K562 (cell line): ENCODE measurements around the gene VAMP4. TPM values are rescaled to one million over a fixed set of nuclear protein-coding genes. Genes with fewer than 3 reads are reported as not detected.

Experiments used
- CREB1 ChIP-seq, 2 experiments: sonication (generic) in 1 of 2; formaldehyde crosslinking in 1 of 2; IDR thresholded peaks; 2 replicates each; pipeline versions ENCODE4 v1.6.1 to v1.8.0; 2012 to 2022; ENCODE audit warnings: inconsistent platforms in 1 of 2, mild to moderate bottlenecking in 1 of 2, missing genetic modification reagents in 1 of 2, moderate library complexity in 1 of 2
- DDX20 ChIP-seq: fragments of 450-650 bp; IDR thresholded peaks from 2 replicates; pipeline ENCODE4 v1.6.1; 2016; ENCODE audit warnings: missing genetic modification characterization, low read depth, mild to moderate bottlenecking, missing compliant biosample characterization, moderate library complexity
- E2F1 ChIP-seq: sonication (generic); formaldehyde crosslinking; IDR thresholded peaks from 2 replicates; pipeline ENCODE4 v1.8.1; 2023; ENCODE audit warnings: mild to moderate bottlenecking, missing genetic modification reagents, moderate library complexity
- ETV5 ChIP-seq: sonication (generic); formaldehyde crosslinking; IDR thresholded peaks from 2 replicates; pipeline ENCODE4 v1.4.0; 2020; ENCODE audit warnings: low read depth, mild to moderate bottlenecking, missing genetic modification reagents
- GABPB1 ChIP-seq: sonication (generic); formaldehyde crosslinking; IDR thresholded peaks from 2 replicates; pipeline ENCODE4 v1.8.0; 2022; ENCODE audit warnings: mild to moderate bottlenecking, missing genetic modification reagents
- KDM4B ChIP-seq, 2 experiments: fragments of 450-650 bp in 1 of 2; sonication (generic) in 1 of 2; IDR thresholded peaks; 2 replicates each; pipeline ENCODE4 v1.6.1; 2016 to 2017; ENCODE audit warnings: borderline replicate concordance in 2 of 2, antibody characterized with exemption in 1 of 2, low read depth in 1 of 2, mild to moderate bottlenecking in 1 of 2
- NFE2 ChIP-seq: IDR thresholded peaks from 2 replicates; pipeline ENCODE4 v1.6.1; 2014; ENCODE audit warnings: antibody characterized with exemption, low read depth
- PHF8 ChIP-seq: fragments of 200-600 bp; sonication (generic); IDR thresholded peaks from 2 replicates; pipeline ENCODE4 v1.6.1; 2012; ENCODE audit warnings: mixed run types, mild to moderate bottlenecking, inconsistent platforms, low read length, moderate library complexity, borderline replicate concordance
- PHTF2 ChIP-seq: fragments of 250-450 bp; sonication (Bioruptor Pico); IDR thresholded peaks from 2 replicates; pipeline ENCODE4 v1.5.0; 2021; ENCODE audit warnings: mild to moderate bottlenecking
- SRSF9 ChIP-seq: fragments of 200-400 bp; formaldehyde crosslinking; IDR thresholded peaks from 2 replicates; pipeline ENCODE4 v1.6.1; 2017; ENCODE audit warnings: low read depth, low read length, borderline replicate concordance
- TOE1 ChIP-seq, 2 experiments: fragments of 450-650 bp in 1 of 2; sonication (generic) in 1 of 2; formaldehyde crosslinking in 1 of 2; IDR thresholded peaks; 2 replicates each; pipeline versions ENCODE4 v1.7.1 to v1.8.0; 2016 to 2022; ENCODE audit warnings: borderline replicate concordance in 2 of 2, mild to moderate bottlenecking in 2 of 2, antibody characterized with exemption in 1 of 2, inconsistent platforms in 1 of 2, low read depth in 1 of 2, missing genetic modification reagents in 1 of 2, moderate library complexity in 1 of 2
- TRIM24 ChIP-seq, 2 experiments: fragments of 450-650 bp; IDR thresholded peaks; 2 replicates each; pipeline ENCODE4 v1.6.1; 2016
- ZNF24 ChIP-seq: fragments of 450-650 bp; IDR thresholded peaks from 2 replicates; pipeline ENCODE4 v1.6.1; 2016
- ZNF398 ChIP-seq: fragments of 250-450 bp; sonication (Bioruptor Pico); IDR thresholded peaks from 2 replicates; pipeline ENCODE4 v1.8.0; 2021; ENCODE audit warnings: moderate library complexity, mild to moderate bottlenecking, inconsistent platforms
- polyA plus RNA-seq, 8 experiments: library from polyadenylated mRNA; depleted of rRNA in 4 of 8; stranded (reverse) in 5 of 8; unstranded in 3 of 8; fragments of >200 nt; fragmentation: Nextera tagmentation in 2 of 8; fragmentation: Illumina TruSeq in 1 of 8; extraction: Ambion mirVana in 2 of 8; extraction: Trizol in 1 of 8; gene quantifications; 2 replicates each; pipeline versions ENCODE4 v1.2.1 to v1.2.3, GENCODE V29; 2011 to 2014; ENCODE audit warnings: inconsistent platforms in 1 of 8, missing spikeins in 1 of 8
- total RNA-seq, 7 experiments: library from RNA; depleted of rRNA in 6 of 7; stranded (reverse); fragments of >200 nt in 6 of 7; fragmentation: Illumina TruSeq in 2 of 7; extraction: Trizol in 2 of 7; gene quantifications; 2 replicates each; pipeline versions ENCODE4 v1.2.1 to v1.2.3, GENCODE V29; 2011 to 2021; ENCODE audit warnings: low replicate concordance in 1 of 7
- TF ChIP-seq, protein P1 (sequence below): fragments of 450-650 bp; IDR thresholded peaks from 2 replicates; pipeline ENCODE4 v1.7.1; 2018; ENCODE audit warnings: mild to moderate bottlenecking, low read depth; ENCODE audit not compliant: partially characterized antibody
- TF ChIP-seq, protein P2 (sequence below): fragments of 450-650 bp; formaldehyde crosslinking; IDR thresholded peaks from 2 replicates; pipeline ENCODE4 v1.4.0; 2022; ENCODE audit warnings: mild to moderate bottlenecking, moderate library complexity

VAMP4 gene
- total and polyA plus RNA-seq, 9 of the 15 experiments (the other 6 are each of a cell fraction or from before 2014, with no cell fraction given), result 3.3 to 21.4 (median 11.9) TPM

DNA sequence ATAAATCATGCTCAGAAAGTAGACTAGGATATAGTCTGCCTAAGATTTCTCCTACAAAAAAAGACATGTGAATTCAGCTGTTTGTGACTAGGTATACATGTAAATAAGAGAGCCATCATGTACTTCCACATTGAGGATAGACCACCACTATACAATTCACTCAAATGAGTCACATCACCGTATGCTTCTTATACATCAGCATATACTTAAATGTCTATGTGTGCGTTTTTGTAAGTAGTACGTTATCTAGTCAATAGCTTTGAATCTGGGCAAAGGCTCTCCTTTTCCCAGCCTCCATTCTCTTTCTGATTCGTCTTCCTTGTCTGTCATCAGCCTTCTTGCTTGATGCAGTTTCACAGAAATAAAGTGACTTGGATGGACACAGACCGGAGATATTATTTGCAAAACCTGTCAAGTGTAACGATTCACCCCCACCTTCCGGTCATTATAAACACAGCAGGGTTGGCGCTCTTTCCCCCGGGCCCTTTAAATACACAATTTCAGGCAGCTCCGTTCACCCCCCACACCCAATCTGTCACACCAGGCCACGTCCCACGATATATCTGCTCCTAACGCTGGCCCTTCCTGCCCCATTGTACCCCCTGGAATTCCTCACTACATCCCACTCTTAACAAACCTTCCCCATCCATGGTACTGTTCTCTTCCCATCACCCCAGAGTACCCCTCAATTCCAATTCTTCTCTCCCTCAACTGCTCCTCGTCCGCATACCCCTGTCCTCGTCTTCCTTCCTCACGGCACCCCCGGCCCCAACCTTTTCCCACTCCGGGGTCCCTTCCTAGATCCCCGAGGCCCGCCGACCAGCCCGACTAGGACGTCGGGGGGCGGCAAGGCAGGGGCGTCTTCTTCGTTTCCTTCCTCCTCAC lies 636 bp downstream of the VAMP4 start (continued):
- TF ChIP-seq PHF8 (no peak), TOE1 (IDR thresholded peaks at IDR 0.05; ENCODE audit: borderline replicate concordance) (no peak; the same call in 1 of the 2 replicates), TOE1 (CRISPR knock-in tag; IDR thresholded peaks at IDR 0.05; ENCODE audit: borderline replicate concordance, low read depth) (no peak), KDM4B (IDR thresholded peaks at IDR 0.05; ENCODE audit: borderline replicate concordance in 2 of 2, low read depth in 1 of 2) (no peak), E2F1 (CRISPR knock-in tag) (0 out of 2 replicates have a peak, but pooled peaks have one; percentile 2), ZNF24 (no peak), SRSF9 (no peak), ZNF398 (CRISPR knock-in tag) (no peak), PHTF2 (CRISPR knock-in tag) (no peak), TRIM24 (IDR thresholded peaks at IDR 0.05) (no peak; a peak in 1 of 4 replicates), DDX20 (tag) (no peak), GABPB1 (CRISPR knock-in tag) (peak; percentile 9; the same call in 1 of the 2 replicates), ETV5 (CRISPR knock-in tag) (no peak), NFE2 (0 out of 2 replicates have a peak, but pooled peaks have one; percentile 21), CREB1 (IDR thresholded peaks at IDR 0.05) (no peak), CREB1 (CRISPR knock-in tag; IDR thresholded peaks at IDR 0.05) (peak; percentile 8; the same call in 1 of the 2 replicates)
- TF ChIP-seq, protein P1, sequence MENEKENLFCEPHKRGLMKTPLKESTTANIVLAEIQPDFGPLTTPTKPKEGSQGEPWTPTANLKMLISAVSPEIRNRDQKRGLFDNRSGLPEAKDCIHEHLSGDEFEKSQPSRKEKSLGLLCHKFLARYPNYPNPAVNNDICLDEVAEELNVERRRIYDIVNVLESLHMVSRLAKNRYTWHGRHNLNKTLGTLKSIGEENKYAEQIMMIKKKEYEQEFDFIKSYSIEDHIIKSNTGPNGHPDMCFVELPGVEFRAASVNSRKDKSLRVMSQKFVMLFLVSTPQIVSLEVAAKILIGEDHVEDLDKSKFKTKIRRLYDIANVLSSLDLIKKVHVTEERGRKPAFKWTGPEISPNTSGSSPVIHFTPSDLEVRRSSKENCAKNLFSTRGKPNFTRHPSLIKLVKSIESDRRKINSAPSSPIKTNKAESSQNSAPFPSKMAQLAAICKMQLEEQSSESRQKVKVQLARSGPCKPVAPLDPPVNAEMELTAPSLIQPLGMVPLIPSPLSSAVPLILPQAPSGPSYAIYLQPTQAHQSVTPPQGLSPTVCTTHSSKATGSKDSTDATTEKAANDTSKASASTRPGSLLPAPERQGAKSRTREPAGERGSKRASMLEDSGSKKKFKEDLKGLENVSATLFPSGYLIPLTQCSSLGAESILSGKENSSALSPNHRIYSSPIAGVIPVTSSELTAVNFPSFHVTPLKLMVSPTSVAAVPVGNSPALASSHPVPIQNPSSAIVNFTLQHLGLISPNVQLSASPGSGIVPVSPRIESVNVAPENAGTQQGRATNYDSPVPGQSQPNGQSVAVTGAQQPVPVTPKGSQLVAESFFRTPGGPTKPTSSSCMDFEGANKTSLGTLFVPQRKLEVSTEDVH, result no peak
- TF ChIP-seq, protein P2, sequence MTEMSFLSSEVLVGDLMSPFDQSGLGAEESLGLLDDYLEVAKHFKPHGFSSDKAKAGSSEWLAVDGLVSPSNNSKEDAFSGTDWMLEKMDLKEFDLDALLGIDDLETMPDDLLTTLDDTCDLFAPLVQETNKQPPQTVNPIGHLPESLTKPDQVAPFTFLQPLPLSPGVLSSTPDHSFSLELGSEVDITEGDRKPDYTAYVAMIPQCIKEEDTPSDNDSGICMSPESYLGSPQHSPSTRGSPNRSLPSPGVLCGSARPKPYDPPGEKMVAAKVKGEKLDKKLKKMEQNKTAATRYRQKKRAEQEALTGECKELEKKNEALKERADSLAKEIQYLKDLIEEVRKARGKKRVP (CRISPR knock-in tag), result no peak
